ENCODE data around the gene MAD1L1.

MAD1L1 gene

GRCh38 chr7:1897076-1897860, 335.5 kb downstream of the MAD1L1 start:
- H3K4me1 ChIP-seq (ENCODE audit: control insufficient read depth in 1 of 2, insufficient read depth in 2 of 2, low read length in 2 of 2): peaks cover 0 to 6% of the 10 kb centered on the region in 2 experiments
- H4K8ac ChIP-seq (ENCODE audit: low read depth, low read length): no peak overlapping the region
- no CpG with 5 or more reads among the region's 41 CpGs for WGBS (ENCODE audit: extremely low coverage, insufficient coverage, insufficient read length)

GRCh38 chr7:1895664-1896515, 336.9 kb downstream of the MAD1L1 start:
- Histone ChIP-seq H3K9me3 (ENCODE audit: insufficient read depth, low read depth, low read length) (peaks cover 3% of the 10 kb centered on the region), H2AFZ (ENCODE audit: insufficient read depth, low read length, poor library complexity) (no peak overlapping the region), H3K4ac (ENCODE audit: low read depth, low read length) (no peak overlapping the region), H3K79me1 (ENCODE audit: low read length) (no peaks in the 10 kb centered on the region), H3K4me1 (ENCODE audit: control insufficient read depth in 1 of 2, insufficient read depth in 2 of 2, low read length in 2 of 2) (peaks cover 0 to 6% of the 10 kb centered on the region in 2 experiments), H3K4me2 (ENCODE audit: low read length) (no peak overlapping the region), H3K23ac (ENCODE audit: low read length) (no peak overlapping the region), H4K8ac (ENCODE audit: low read depth, low read length) (no peak overlapping the region), H2AK5ac (ENCODE audit: low read length) (no peak overlapping the region), H2BK120ac (ENCODE audit: insufficient read depth, low read length, poor library complexity) (no peak overlapping the region), H3K79me2 (ENCODE audit: control insufficient read depth, insufficient read depth, low read length, poor library complexity) (no peaks in the 10 kb centered on the region), H3K36me3 (ENCODE audit: control insufficient read depth in 1 of 2, insufficient read depth in 2 of 2, low read length in 2 of 2) (peaks cover 3 to 5% of the 10 kb centered on the region in 2 experiments), H3K14ac (ENCODE audit: low read length) (no peak overlapping the region), H4K91ac (ENCODE audit: low read depth, low read length) (no peak overlapping the region), H2BK5ac (ENCODE audit: low read depth, low read length, poor library complexity) (no peak overlapping the region), H4K12ac (ENCODE audit: low read depth, low read length) (no peak overlapping the region), H2BK12ac (ENCODE audit: low read length) (no peak overlapping the region), H3K9ac (ENCODE audit: low read length) (no peak overlapping the region), H3K18ac (ENCODE audit: low read length) (no peak overlapping the region), H3K27me3 (ENCODE audit: insufficient read depth, low read length) (no peaks in the 10 kb centered on the region), H3K4me3 (ENCODE audit: low read depth, low read length) (no peak overlapping the region), H3K27ac (ENCODE audit: low read depth, low read length) (no peak overlapping the region)
- no CpG with 5 or more reads among the region's 30 CpGs for WGBS (ENCODE audit: extremely low coverage, insufficient coverage, insufficient read length)
- DNase-seq: no peak

More at GRCh38 chr7:1897076-1897860, 335.5 kb downstream of the MAD1L1 start:
- Histone ChIP-seq H2BK120ac (ENCODE audit: insufficient read depth, low read length, poor library complexity) (no peak overlapping the region), H4K12ac (ENCODE audit: low read depth, low read length) (no peak overlapping the region), H2AK5ac (ENCODE audit: low read length) (no peak overlapping the region), H3K9me3 (ENCODE audit: insufficient read depth, low read depth, low read length) (peaks cover 3% of the 10 kb centered on the region), H2BK5ac (ENCODE audit: low read depth, low read length, poor library complexity) (no peak overlapping the region), H2AFZ (ENCODE audit: insufficient read depth, low read length, poor library complexity) (no peak overlapping the region), H3K4me3 (ENCODE audit: low read depth, low read length) (no peak overlapping the region), H3K36me3 (ENCODE audit: control insufficient read depth in 1 of 2, insufficient read depth in 2 of 2, low read length in 2 of 2) (peaks cover 3 to 5% of the 10 kb centered on the region in 2 experiments), H4K91ac (ENCODE audit: low read depth, low read length) (no peak overlapping the region), H3K27me3 (ENCODE audit: insufficient read depth, low read length) (no peaks in the 10 kb centered on the region), H3K4ac (ENCODE audit: low read depth, low read length) (no peak overlapping the region), H3K79me2 (ENCODE audit: control insufficient read depth, insufficient read depth, low read length, poor library complexity) (no peaks in the 10 kb centered on the region), H3K9ac (ENCODE audit: low read length) (no peak overlapping the region), H2BK12ac (ENCODE audit: low read length) (no peak overlapping the region), H3K23ac (ENCODE audit: low read length) (no peak overlapping the region), H3K14ac (ENCODE audit: low read length) (no peak overlapping the region), H3K79me1 (ENCODE audit: low read length) (no peaks in the 10 kb centered on the region), H3K4me2 (ENCODE audit: low read length) (no peak overlapping the region), H3K18ac (ENCODE audit: low read length) (no peak overlapping the region), H3K27ac (ENCODE audit: low read depth, low read length) (no peak overlapping the region)
- no peak for DNase-seq

- Histone ChIP-seq H2AFZ (ENCODE audit: insufficient read depth, low read length, poor library complexity) (no peak overlapping the region), H2BK120ac (ENCODE audit: insufficient read depth, low read length, poor library complexity) (no peak overlapping the region), H3K18ac (ENCODE audit: low read length) (no peak overlapping the region), H3K36me3 (ENCODE audit: control insufficient read depth in 1 of 2, insufficient read depth in 2 of 2, low read length in 2 of 2) (peaks cover 3 to 5% of the 10 kb centered on the region in 2 experiments), H3K4ac (ENCODE audit: low read depth, low read length) (no peak overlapping the region), H4K91ac (ENCODE audit: low read depth, low read length) (no peak overlapping the region), H2BK12ac (ENCODE audit: low read length) (no peak overlapping the region), H3K23ac (ENCODE audit: low read length) (no peak overlapping the region), H3K14ac (ENCODE audit: low read length) (no peak overlapping the region), H2BK5ac (ENCODE audit: low read depth, low read length, poor library complexity) (no peak overlapping the region), H3K9ac (ENCODE audit: low read length) (no peak overlapping the region), H4K12ac (ENCODE audit: low read depth, low read length) (no peak overlapping the region), H3K4me1 (ENCODE audit: control insufficient read depth in 1 of 2, insufficient read depth in 2 of 2, low read length in 2 of 2) (peaks cover 0 to 6% of the 10 kb centered on the region in 2 experiments), H3K4me2 (ENCODE audit: low read length) (no peak overlapping the region), H2AK5ac (ENCODE audit: low read length) (no peak overlapping the region), H3K4me3 (ENCODE audit: low read depth, low read length) (no peak overlapping the region), H3K79me2 (ENCODE audit: control insufficient read depth, insufficient read depth, low read length, poor library complexity) (no peaks in the 10 kb centered on the region), H3K9me3 (ENCODE audit: insufficient read depth, low read depth, low read length) (peaks cover 3% of the 10 kb centered on the region), H3K79me1 (ENCODE audit: low read length) (no peaks in the 10 kb centered on the region), H3K27ac (ENCODE audit: low read depth, low read length) (no peak overlapping the region), H4K8ac (ENCODE audit: low read depth, low read length) (no peak overlapping the region), H3K27me3 (ENCODE audit: insufficient read depth, low read length) (no peaks in the 10 kb centered on the region)
- no peak for DNase-seq
- no CpG with 5 or more reads among the region's 15 CpGs for WGBS (ENCODE audit: extremely low coverage, insufficient coverage, insufficient read length)
These were observed 337.7 kb downstream of the MAD1L1 start for GRCh38 chr7:1894906-1895663.

GRCh38 chr7:1894313-1894900, 338.3 kb downstream of the MAD1L1 start:
- no peak overlapping the region for H3K4me2 ChIP-seq (ENCODE audit: low read length)
- no peak overlapping the region for H3K4me3 ChIP-seq (ENCODE audit: low read depth, low read length)
- no peak overlapping the region for H3K4ac ChIP-seq (ENCODE audit: low read depth, low read length)
- no peak overlapping the region for H3K14ac ChIP-seq (ENCODE audit: low read length)
- no peak overlapping the region for H3K18ac ChIP-seq (ENCODE audit: low read length)
- no peaks in the 10 kb centered on the region for H3K9me3 ChIP-seq (ENCODE audit: insufficient read depth, low read depth, low read length)
- no peak overlapping the region for H3K9ac ChIP-seq (ENCODE audit: low read length)
- no peak overlapping the region for H4K91ac ChIP-seq (ENCODE audit: low read depth, low read length)
- DNase-seq: no peak
- no peak overlapping the region for H3K27ac ChIP-seq (ENCODE audit: low read depth, low read length)
- H2BK12ac ChIP-seq (ENCODE audit: low read length): no peak overlapping the region
- no CpG with 5 or more reads among the region's 9 CpGs for WGBS (ENCODE audit: extremely low coverage, insufficient coverage, insufficient read length)
- H4K8ac ChIP-seq (ENCODE audit: low read depth, low read length): no peak overlapping the region
- no peaks in the 10 kb centered on the region for H3K79me2 ChIP-seq (ENCODE audit: control insufficient read depth, insufficient read depth, low read length, poor library complexity)
- H4K12ac ChIP-seq (ENCODE audit: low read depth, low read length): no peak overlapping the region
- H3K79me1 ChIP-seq (ENCODE audit: low read length): no peaks in the 10 kb centered on the region
- no peak overlapping the region for H3K23ac ChIP-seq (ENCODE audit: low read length)
- peaks cover 0 to 6% of the 10 kb centered on the region in 2 experiments for H3K4me1 ChIP-seq (ENCODE audit: control insufficient read depth in 1 of 2, insufficient read depth in 2 of 2, low read length in 2 of 2)
- no peak overlapping the region for H2BK120ac ChIP-seq (ENCODE audit: insufficient read depth, low read length, poor library complexity)
- no peak overlapping the region for H2BK5ac ChIP-seq (ENCODE audit: low read depth, low read length, poor library complexity)
- H2AK5ac ChIP-seq (ENCODE audit: low read length): no peak overlapping the region
- peaks cover 3 to 5% of the 10 kb centered on the region in 2 experiments for H3K36me3 ChIP-seq (ENCODE audit: control insufficient read depth in 1 of 2, insufficient read depth in 2 of 2, low read length in 2 of 2)
- H2AFZ ChIP-seq (ENCODE audit: insufficient read depth, low read length, poor library complexity): no peak overlapping the region
- H3K27me3 ChIP-seq (ENCODE audit: insufficient read depth, low read length): no peaks in the 10 kb centered on the region

Measured in trophoblast cell (in vitro differentiated cells and primary cell).